Rectal smooth muscle tissue (tissue), 1 donor: ENCODE results near the gene GATB.

Experiments used
- H3K27ac ChIP-seq: one replicate; pipeline ENCODE4 v1.7.0; 2013; ENCODE audit warnings: low read depth, low read length, inconsistent platforms
- H3K27me3 ChIP-seq: one replicate; pipeline ENCODE4 v1.7.0; 2013; ENCODE audit warnings: low read length; ENCODE audit not compliant: control insufficient read depth, insufficient read depth
- H3K36me3 ChIP-seq: one replicate; pipeline ENCODE4 v1.7.0; 2013; ENCODE audit warnings: low read length; ENCODE audit not compliant: control insufficient read depth, insufficient read depth
- H3K4me1 ChIP-seq: one replicate; pipeline ENCODE4 v1.7.0; 2013; ENCODE audit warnings: low read length; ENCODE audit not compliant: control insufficient read depth, insufficient read depth
- H3K4me3 ChIP-seq: one replicate; pipeline ENCODE4 v1.7.0; 2013; ENCODE audit warnings: low read length
- H3K9ac ChIP-seq: one replicate; pipeline ENCODE4 v1.7.0; 2013; ENCODE audit warnings: low read length

The GATB gene, protein sequence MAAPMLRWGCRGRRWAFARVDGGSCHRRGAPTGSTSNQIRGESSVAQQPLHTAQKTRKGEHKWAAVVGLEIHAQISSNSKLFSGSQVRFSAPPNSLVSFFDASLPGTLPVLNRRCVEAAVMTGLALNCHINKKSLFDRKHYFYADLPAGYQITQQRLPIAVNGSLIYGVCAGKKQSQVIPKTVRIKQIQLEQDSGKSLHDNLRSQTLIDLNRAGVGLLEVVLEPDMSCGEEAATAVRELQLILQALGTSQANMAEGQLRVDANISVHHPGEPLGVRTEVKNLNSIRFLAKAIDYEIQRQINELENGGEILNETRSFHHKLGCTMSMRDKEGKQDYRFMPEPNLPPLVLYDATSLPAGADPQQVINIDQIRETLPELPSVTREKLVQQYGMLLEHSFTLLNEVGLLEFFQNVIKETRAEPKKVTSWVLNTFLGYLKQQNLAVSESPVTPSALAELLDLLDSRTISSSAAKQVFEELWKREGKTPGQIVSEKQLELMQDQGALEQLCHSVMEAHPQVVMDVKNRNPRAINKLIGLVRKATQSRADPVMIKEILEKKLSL

GRCh38 chr4:151760712-151761661 is at the start of gene GATB:
Gene GATB (minus strand): TSS chr4:151761007. CDS start chr4:151760982, 25 bp downstream.
- Histone ChIP-seq H3K36me3 (no peaks in the 10 kb centered on the region), H3K27me3 (no peaks in the 10 kb centered on the region), H3K9ac (peak within 1 kb of the TSS; percentile 57), H3K27ac (peak within 1 kb of the TSS; percentile 69), H3K4me3 (peak within 1 kb of the TSS; percentile 99), H3K4me1 (peaks cover 4% of the 10 kb centered on the region)

DNA sequence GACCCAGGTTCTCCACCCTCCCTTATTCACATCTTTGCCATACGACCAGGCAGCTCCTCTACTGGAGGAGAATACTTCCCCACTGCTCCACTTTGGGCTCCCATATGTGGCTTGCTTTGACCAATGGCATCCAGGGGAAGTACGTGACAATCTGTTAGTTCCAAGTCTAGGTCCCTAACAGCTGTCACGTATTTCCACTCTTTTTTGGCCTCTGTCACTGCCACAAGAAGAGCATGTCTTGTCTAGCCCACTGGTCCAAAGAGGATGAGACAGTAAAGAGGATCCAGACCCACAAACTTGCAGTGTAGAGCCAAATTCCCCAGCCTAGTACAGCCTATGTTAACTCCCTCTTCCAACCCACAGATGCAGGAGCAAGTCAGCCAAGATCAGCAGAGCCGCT is 49.7 kb upstream of the GATB start:
- no peaks in the 10 kb centered on the region for H3K27me3 ChIP-seq
- no peak overlapping the region for H3K4me3 ChIP-seq
- no peaks in the 10 kb centered on the region for H3K36me3 ChIP-seq
- no peak overlapping the region for H3K9ac ChIP-seq
- peaks cover 3% of the 10 kb centered on the region for H3K4me1 ChIP-seq
- H3K27ac ChIP-seq, result no peak overlapping the region

DNA sequence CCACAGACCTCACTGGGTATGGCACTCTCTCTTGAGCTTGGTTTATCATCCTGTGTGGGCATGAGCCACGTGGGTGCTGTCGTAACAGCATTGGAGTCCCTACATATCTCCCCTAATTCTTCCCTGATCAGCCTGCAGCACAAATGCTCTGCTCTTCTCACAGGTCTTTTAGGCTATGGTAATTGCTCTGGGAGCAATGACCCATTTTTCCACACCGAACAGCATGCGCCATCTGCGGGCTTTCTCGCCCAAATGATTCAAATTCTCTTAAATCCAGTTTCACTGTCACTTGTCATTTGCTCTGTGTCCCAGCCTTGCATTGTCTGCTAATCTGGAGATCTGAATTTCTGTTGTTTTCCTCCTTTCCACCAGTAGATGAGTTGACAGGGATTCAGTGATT is 48.9 kb upstream of the GATB start:
- Histone ChIP-seq H3K4me3 (no peak overlapping the region), H3K4me1 (peaks cover 3% of the 10 kb centered on the region), H3K27me3 (no peaks in the 10 kb centered on the region), H3K27ac (no peak overlapping the region), H3K36me3 (no peaks in the 10 kb centered on the region), H3K9ac (no peak overlapping the region)

GRCh38 chr4:151808542-151808941 is 47.7 kb upstream of the GATB start:
- Histone ChIP-seq H3K9ac (no peak overlapping the region), H3K4me1 (peaks cover 3% of the 10 kb centered on the region), H3K27me3 (no peaks in the 10 kb centered on the region), H3K36me3 (no peaks in the 10 kb centered on the region), H3K4me3 (no peak overlapping the region), H3K27ac (no peak overlapping the region)

DNA sequence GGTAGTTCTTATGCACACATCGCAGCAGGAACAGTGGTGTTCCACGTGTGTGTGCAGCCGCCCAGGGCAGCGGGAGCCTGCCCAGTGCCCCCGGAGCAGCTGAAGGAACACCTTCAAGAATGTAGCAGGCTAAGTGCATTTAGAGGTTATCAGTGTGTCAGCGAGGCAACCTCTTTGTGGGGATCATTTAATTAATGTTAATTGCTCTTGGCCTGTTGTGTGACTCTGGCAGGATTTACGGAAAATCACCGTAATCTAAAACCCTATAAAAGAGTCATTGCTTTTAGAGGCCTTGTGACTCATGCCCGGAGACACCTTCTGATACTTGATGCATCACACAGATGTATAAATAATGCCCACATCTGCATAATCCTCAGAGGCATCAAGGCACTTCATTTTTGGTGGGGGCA is 47.3 kb upstream of the GATB start:
- Histone ChIP-seq H3K4me3 (no peak overlapping the region), H3K4me1 (peaks cover 3% of the 10 kb centered on the region), H3K27ac (no peak overlapping the region), H3K9ac (no peak overlapping the region), H3K27me3 (no peaks in the 10 kb centered on the region), H3K36me3 (no peaks in the 10 kb centered on the region)

- Histone ChIP-seq H3K27ac (no peak overlapping the region), H3K4me3 (no peak overlapping the region), H3K4me1 (peaks cover 3% of the 10 kb centered on the region), H3K27me3 (no peaks in the 10 kb centered on the region), H3K36me3 (no peaks in the 10 kb centered on the region), H3K9ac (no peak overlapping the region)
These were observed 46.4 kb upstream of the GATB start for GRCh38 chr4:151807220-151807619.

GRCh38 chr4:151806511-151806927 is 45.7 kb upstream of the GATB start:
- Histone ChIP-seq H3K27ac (no peak overlapping the region), H3K9ac (no peak overlapping the region), H3K4me1 (peaks cover 3% of the 10 kb centered on the region), H3K36me3 (no peaks in the 10 kb centered on the region), H3K4me3 (no peak overlapping the region), H3K27me3 (no peaks in the 10 kb centered on the region)

DNA sequence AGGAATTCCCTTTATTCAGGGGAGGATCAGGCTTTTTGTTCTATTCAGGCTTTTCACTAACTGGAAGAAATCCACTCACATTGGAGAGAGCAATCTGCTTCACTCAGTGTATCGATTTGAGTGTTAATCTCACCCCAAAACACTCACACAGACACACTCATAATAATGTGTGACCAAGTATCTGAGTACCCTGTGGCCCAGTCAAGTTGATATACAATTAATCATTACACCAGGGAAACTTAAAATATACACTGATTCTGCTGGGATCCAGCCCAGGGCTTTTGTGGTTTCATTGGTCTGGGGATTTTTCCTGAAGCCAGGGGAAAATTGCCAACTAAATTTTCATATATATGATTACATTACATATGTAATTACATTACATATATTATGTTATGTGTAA is 44.0 kb upstream of the GATB start:
- H3K9ac ChIP-seq, result no peak overlapping the region
- no peaks in the 10 kb centered on the region for H3K36me3 ChIP-seq
- peaks cover 3% of the 10 kb centered on the region for H3K4me1 ChIP-seq
- no peaks in the 10 kb centered on the region for H3K27me3 ChIP-seq
- H3K4me3 ChIP-seq, result no peak overlapping the region
- H3K27ac ChIP-seq, result no peak overlapping the region

GRCh38 chr4:151804086-151804630 is 43.4 kb upstream of the GATB start:
- peaks cover 3% of the 10 kb centered on the region for H3K4me1 ChIP-seq
- H3K27me3 ChIP-seq, result no peaks in the 10 kb centered on the region
- H3K36me3 ChIP-seq, result no peaks in the 10 kb centered on the region
- no peak overlapping the region for H3K27ac ChIP-seq
- H3K9ac ChIP-seq, result no peak overlapping the region
- H3K4me3 ChIP-seq, result no peak overlapping the region

GRCh38 chr4:151803246-151803645 is 42.4 kb upstream of the GATB start:
- no peak overlapping the region for H3K4me3 ChIP-seq
- H3K27ac ChIP-seq, result no peak overlapping the region
- no peak overlapping the region for H3K9ac ChIP-seq
- H3K4me1 ChIP-seq, result peaks cover 3% of the 10 kb centered on the region
- no peaks in the 10 kb centered on the region for H3K36me3 ChIP-seq
- no peaks in the 10 kb centered on the region for H3K27me3 ChIP-seq

DNA sequence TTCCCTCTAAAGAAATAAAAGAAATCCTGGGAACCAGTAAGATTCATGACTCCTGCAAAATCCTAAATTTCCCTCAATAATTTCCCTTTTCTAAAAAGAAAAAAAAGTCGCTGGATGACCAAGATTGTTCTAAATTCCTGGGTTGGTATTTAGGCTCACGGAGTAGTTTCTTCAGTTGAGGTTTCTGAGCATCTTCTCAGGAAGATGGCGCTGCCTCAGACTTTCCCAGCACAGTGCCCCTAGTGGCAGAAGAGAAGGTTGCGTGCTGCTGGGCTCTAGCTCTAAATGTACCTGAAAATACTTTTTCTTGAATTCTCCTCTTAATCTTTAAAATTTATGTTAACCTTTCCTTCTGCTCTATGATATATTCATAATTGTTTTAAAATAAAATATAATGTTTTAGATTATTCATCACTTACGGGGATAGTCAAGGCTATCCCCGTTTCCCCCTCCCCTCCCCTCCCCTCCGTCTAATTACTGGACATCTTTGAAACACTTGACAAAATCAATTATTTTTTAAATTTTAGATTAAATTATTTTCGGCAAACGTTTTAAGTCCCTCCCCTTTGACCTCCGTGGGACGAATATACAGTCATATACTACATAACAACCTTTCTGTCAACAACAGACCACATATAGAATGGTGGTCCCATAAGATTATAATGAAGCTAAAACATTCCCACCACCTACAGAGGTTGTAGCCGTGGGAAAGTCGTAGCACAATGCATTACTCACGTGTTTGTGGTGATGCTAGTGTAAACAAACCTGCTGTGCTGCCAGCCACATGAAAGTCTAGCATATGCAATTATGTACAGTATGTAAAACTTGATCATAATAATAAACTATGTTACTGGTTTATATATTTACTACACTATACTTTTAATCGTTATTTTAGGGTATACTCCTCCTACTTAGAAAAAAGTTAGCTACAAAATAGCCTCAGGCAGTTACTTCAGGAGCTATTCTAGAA is 41.0 kb upstream of the GATB start:
- H3K27ac ChIP-seq, result no peak overlapping the region

More for the DNA sequence above, 41.0 kb upstream of the GATB start:
- H3K27me3 ChIP-seq, result no peaks in the 10 kb centered on the region
- H3K36me3 ChIP-seq, result no peaks in the 10 kb centered on the region
- H3K9ac ChIP-seq, result no peak overlapping the region
- no peak overlapping the region for H3K4me3 ChIP-seq
- H3K4me1 ChIP-seq, result peaks cover 3% of the 10 kb centered on the region
